ENCODE results near the gene ALG1L2.
"Not testable (repeated sequence)": the region's sequence is repeated elsewhere in the genome, so short reads cannot be mapped to it uniquely, and the experiment has no call there.

- not testable (repeated sequence) for TF ChIP-seq CTCF (conservative IDR thresholded peaks at IDR 0.05); EZH2 (IDR thresholded peaks at IDR 0.05; ENCODE audit: low read depth)
These were observed 41.5 kb downstream of the ALG1L2 start for GRCh38 chr3:130122891-130123775.

All from PC-9 (cell line).